ENCODE measurements around the gene ZNF595.
A peak's percentile ranks its signal among the peaks of the same experiment; 100 is the strongest.
"Not testable (repeated sequence)": the region's sequence is repeated elsewhere in the genome, so short reads cannot be mapped to it uniquely, and the experiment has no call there.

Gene ZNF595

GRCh38 chr4:33314-33713 is 19.8 kb upstream of the ZNF595 start:
- H3K4me1 ChIP-seq (ENCODE audit: insufficient read depth, poor library complexity, severe bottlenecking); H3K4me3 ChIP-seq (ENCODE audit: severe bottlenecking); H3K9me3 ChIP-seq (ENCODE audit: severe bottlenecking); H3K27me3 ChIP-seq (ENCODE audit: insufficient read depth, poor library complexity, severe bottlenecking); H3K27ac ChIP-seq (ENCODE audit: poor library complexity, severe bottlenecking); H3K36me3 ChIP-seq (ENCODE audit: low read depth); ATAC-seq (ENCODE audit: low read depth); DNase-seq (ENCODE audit: low spot score): not testable (repeated sequence)

- not testable (repeated sequence) for H3K4me1 ChIP-seq (ENCODE audit: insufficient read depth, poor library complexity, severe bottlenecking); H3K27me3 ChIP-seq (ENCODE audit: insufficient read depth, poor library complexity, severe bottlenecking); H3K9me3 ChIP-seq (ENCODE audit: severe bottlenecking); H3K36me3 ChIP-seq (ENCODE audit: low read depth); ATAC-seq (ENCODE audit: low read depth); H3K27ac ChIP-seq (ENCODE audit: poor library complexity, severe bottlenecking); DNase-seq (ENCODE audit: low spot score); H3K4me3 ChIP-seq (ENCODE audit: severe bottlenecking)
Observed at GRCh38 chr4:36559-37415, 16.3 kb upstream of the ZNF595 start.

- ATAC-seq (ENCODE audit: low read depth); H3K27ac ChIP-seq (ENCODE audit: poor library complexity, severe bottlenecking); H3K27me3 ChIP-seq (ENCODE audit: insufficient read depth, poor library complexity, severe bottlenecking); H3K4me3 ChIP-seq (ENCODE audit: severe bottlenecking); H3K4me1 ChIP-seq (ENCODE audit: insufficient read depth, poor library complexity, severe bottlenecking); H3K9me3 ChIP-seq (ENCODE audit: severe bottlenecking); DNase-seq (ENCODE audit: low spot score); H3K36me3 ChIP-seq (ENCODE audit: low read depth): not testable (repeated sequence)
Observed at GRCh38 chr4:38202-38601, 14.9 kb upstream of the ZNF595 start.

GRCh38 chr4:43375-43774 is 9.7 kb upstream of the ZNF595 start:
- H3K9me3 ChIP-seq (ENCODE audit: severe bottlenecking); H3K4me3 ChIP-seq (ENCODE audit: severe bottlenecking); H3K36me3 ChIP-seq (ENCODE audit: low read depth); DNase-seq (ENCODE audit: low spot score); ATAC-seq (ENCODE audit: low read depth); H3K27me3 ChIP-seq (ENCODE audit: insufficient read depth, poor library complexity, severe bottlenecking); H3K4me1 ChIP-seq (ENCODE audit: insufficient read depth, poor library complexity, severe bottlenecking); H3K27ac ChIP-seq (ENCODE audit: poor library complexity, severe bottlenecking): not testable (repeated sequence)

GRCh38 chr4:51253-51652 is 1.9 kb upstream of the ZNF595 start:
- not testable (repeated sequence) for H3K27me3 ChIP-seq (ENCODE audit: insufficient read depth, poor library complexity, severe bottlenecking); H3K27ac ChIP-seq (ENCODE audit: poor library complexity, severe bottlenecking); H3K4me1 ChIP-seq (ENCODE audit: insufficient read depth, poor library complexity, severe bottlenecking); DNase-seq (ENCODE audit: low spot score); H3K4me3 ChIP-seq (ENCODE audit: severe bottlenecking); H3K9me3 ChIP-seq (ENCODE audit: severe bottlenecking); H3K36me3 ChIP-seq (ENCODE audit: low read depth); ATAC-seq (ENCODE audit: low read depth)

- not testable (repeated sequence) for H3K27ac ChIP-seq (ENCODE audit: poor library complexity, severe bottlenecking); H3K4me3 ChIP-seq (ENCODE audit: severe bottlenecking); H3K9me3 ChIP-seq (ENCODE audit: severe bottlenecking); DNase-seq (ENCODE audit: low spot score); ATAC-seq (ENCODE audit: low read depth); H3K4me1 ChIP-seq (ENCODE audit: insufficient read depth, poor library complexity, severe bottlenecking); H3K27me3 ChIP-seq (ENCODE audit: insufficient read depth, poor library complexity, severe bottlenecking); H3K36me3 ChIP-seq (ENCODE audit: low read depth)
Observed at GRCh38 chr4:51655-52277, 1.4 kb upstream of the ZNF595 start.

- not testable (repeated sequence) for H3K27me3 ChIP-seq (ENCODE audit: insufficient read depth, poor library complexity, severe bottlenecking); H3K4me1 ChIP-seq (ENCODE audit: insufficient read depth, poor library complexity, severe bottlenecking); H3K9me3 ChIP-seq (ENCODE audit: severe bottlenecking); H3K27ac ChIP-seq (ENCODE audit: poor library complexity, severe bottlenecking); H3K4me3 ChIP-seq (ENCODE audit: severe bottlenecking); H3K36me3 ChIP-seq (ENCODE audit: low read depth); DNase-seq (ENCODE audit: low spot score)
- ATAC-seq (ENCODE audit: low read depth), result peak; percentile 6
Observed at GRCh38 chr4:53521-53920, 400 bp downstream of the ZNF595 start.

- not testable (repeated sequence) for H3K27me3 ChIP-seq (ENCODE audit: insufficient read depth, poor library complexity, severe bottlenecking); H3K4me3 ChIP-seq (ENCODE audit: severe bottlenecking); H3K27ac ChIP-seq (ENCODE audit: poor library complexity, severe bottlenecking); DNase-seq (ENCODE audit: low spot score); H3K4me1 ChIP-seq (ENCODE audit: insufficient read depth, poor library complexity, severe bottlenecking); ATAC-seq (ENCODE audit: low read depth)
- Histone ChIP-seq H3K9me3 (ENCODE audit: severe bottlenecking) (peaks cover 11% of the 10 kb centered on the region), H3K36me3 (ENCODE audit: low read depth) (peaks cover 13% of the 10 kb centered on the region)
Observed at GRCh38 chr4:64733-65132, 11.6 kb downstream of the ZNF595 start.
